Central memory CD4-positive, alpha-beta T cell (primary cell): ENCODE data around the gene HDLBP.

Source experiments
- DNase-seq: peaks from one replicate; pipeline ENCODE4 v3.0.0; 2022
- total RNA-seq, 3 experiments: gene quantifications; one replicate each; lab custom pipeline; 2026; lab: John Stamatoyannopoulos, UW

The HDLBP gene
- 176 to 465 (median 342) reads per million in 3 experiments for total RNA-seq

GRCh38 chr2:241315093-241315878 is at the start of gene HDLBP:
HDLBP (minus strand) TSS chr2:241315672; CDS start chr2:241266869, 48,803 bp downstream.
- peak; percentile 100 for DNase-seq

- DNase-seq: no peak
These were observed 49.3 kb upstream of the HDLBP start for GRCh38 chr2:241364781-241365180.

- DNase-seq: no peak
These were observed 48.0 kb upstream of the HDLBP start for GRCh38 chr2:241363426-241363825.

GRCh38 chr2:241359481-241360045 is 44.1 kb upstream of the HDLBP start:
- DNase-seq: no peak

- no peak for DNase-seq
These were observed 43.0 kb upstream of the HDLBP start for GRCh38 chr2:241358470-241358869.

GRCh38 chr2:241357531-241357930 is 42.1 kb upstream of the HDLBP start:
- no peak for DNase-seq

- DNase-seq: no peak
These were observed 41.4 kb upstream of the HDLBP start for GRCh38 chr2:241356871-241357260.

- peak; percentile 97 for DNase-seq
These were observed 40.8 kb upstream of the HDLBP start, which contains the start of gene FARP2 for GRCh38 chr2:241355983-241356870. FARP2 (plus strand) TSS chr2:241356285; CDS start chr2:241373108, 16,823 bp downstream.

GRCh38 chr2:241354668-241355658 is 39.5 kb upstream of the HDLBP start:
- peak; percentile 57 for DNase-seq

GRCh38 chr2:241352227-241352626 is 36.8 kb upstream of the HDLBP start:
- no peak for DNase-seq

GRCh38 chr2:241351640-241352031 is 36.2 kb upstream of the HDLBP start:
- DNase-seq: no peak

- no peak for DNase-seq
These were observed 35.6 kb upstream of the HDLBP start for GRCh38 chr2:241350878-241351639.

- no peak for DNase-seq
These were observed 35.0 kb upstream of the HDLBP start for GRCh38 chr2:241350530-241350877.

- DNase-seq: no peak
These were observed 34.5 kb upstream of the HDLBP start for GRCh38 chr2:241349941-241350340.

GRCh38 chr2:241344925-241345651 is 29.6 kb upstream of the HDLBP start:
- no peak for DNase-seq

GRCh38 chr2:241340631-241341163 is 25.2 kb upstream of the HDLBP start:
- DNase-seq: no peak

- no peak for DNase-seq
These were observed 24.6 kb upstream of the HDLBP start for GRCh38 chr2:241339839-241340630.

- no peak for DNase-seq
These were observed 19.3 kb upstream of the HDLBP start for GRCh38 chr2:241334813-241335212.

- DNase-seq: no peak
These were observed 15.1 kb upstream of the HDLBP start for GRCh38 chr2:241330616-241330981.
